Neuron (in vitro differentiated cells): ENCODE data around the gene UST.

Experiments used
- H2AFZ ChIP-seq: one replicate; pipeline ENCODE4 v1.6.1; 2013; ENCODE audit warnings: low read depth, mild to moderate bottlenecking, inconsistent platforms, low read length, moderate library complexity
- H3K27me3 ChIP-seq: one replicate; pipeline ENCODE4 v1.6.1; 2013; ENCODE audit warnings: low read length; ENCODE audit not compliant: insufficient read depth
- H3K36me3 ChIP-seq: one replicate; pipeline ENCODE4 v1.6.1; 2013; ENCODE audit warnings: low read length; ENCODE audit not compliant: insufficient read depth
- H3K4me1 ChIP-seq: one replicate; pipeline ENCODE4 v1.6.1; 2013; ENCODE audit warnings: low read length; ENCODE audit not compliant: insufficient read depth
- H3K4me3 ChIP-seq: 2 replicates; pipeline ENCODE4 v1.5.1; 2013; ENCODE audit warnings: mild to moderate bottlenecking, low read length, moderate library complexity
- H3K9me3 ChIP-seq: one replicate; pipeline ENCODE4 v1.6.1; 2013; ENCODE audit warnings: low read length

Gene UST

DNA sequence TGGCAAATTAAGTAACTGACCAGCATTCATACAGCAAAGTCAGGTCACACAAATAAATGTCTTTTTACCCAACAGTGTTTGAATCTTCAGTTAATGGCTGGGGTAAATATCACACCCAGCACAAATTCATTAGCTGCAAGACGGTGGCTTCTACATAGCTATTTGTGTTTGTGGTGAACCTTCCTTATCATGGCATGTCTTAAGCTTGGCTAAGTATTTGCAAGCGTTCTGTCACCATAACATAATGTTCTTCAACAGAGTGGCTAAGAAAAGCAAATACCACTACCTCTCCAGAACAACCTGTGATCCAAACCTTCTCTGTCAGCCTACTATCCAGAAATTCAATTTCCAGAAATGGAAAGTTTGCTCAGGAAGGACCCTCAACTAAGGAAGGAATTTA is 315.1 kb downstream of the UST start:
- Histone ChIP-seq H3K4me3 (no peak overlapping the region), H2AFZ (no peak overlapping the region), H3K36me3 (no peaks in the 10 kb centered on the region), H3K27me3 (no peaks in the 10 kb centered on the region), H3K4me1 (peaks cover 3% of the 10 kb centered on the region), H3K9me3 (no peaks in the 10 kb centered on the region)

DNA sequence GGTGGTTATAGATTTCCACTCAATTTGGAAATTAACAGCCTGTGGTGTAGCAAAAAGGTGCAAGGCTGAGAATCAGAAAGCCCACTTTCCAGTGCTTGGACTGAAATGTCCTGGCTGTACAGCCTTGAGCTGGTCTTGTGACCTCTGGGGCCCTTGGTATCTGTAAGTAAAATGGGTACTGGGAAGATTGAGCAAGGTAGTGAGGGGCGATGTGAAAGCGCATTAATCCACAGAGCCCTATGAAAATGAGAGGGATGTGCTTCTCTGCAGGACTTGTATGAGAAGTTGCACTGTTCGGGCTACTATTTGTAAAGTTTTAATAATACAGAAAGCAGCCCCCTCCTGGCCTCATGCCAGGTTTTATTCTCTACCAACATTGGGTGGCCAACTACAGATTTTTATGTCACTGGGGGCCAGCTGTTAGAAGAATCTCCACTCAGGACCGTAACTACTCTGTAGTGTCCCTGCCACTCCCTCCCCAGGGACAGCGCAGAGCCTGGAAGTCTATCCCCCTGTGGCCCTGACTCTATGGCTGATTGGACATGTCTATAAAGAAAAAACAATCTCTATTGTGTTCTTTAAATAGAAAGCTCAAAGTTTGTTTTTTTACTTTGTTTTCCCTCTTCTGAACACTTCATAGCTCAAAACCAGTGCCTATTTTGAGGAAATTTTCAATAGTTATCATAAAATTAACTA is 316.0 kb downstream of the UST start:
- Histone ChIP-seq H3K9me3 (no peaks in the 10 kb centered on the region), H3K4me3 (no peak overlapping the region), H3K4me1 (peaks cover 3% of the 10 kb centered on the region), H3K27me3 (no peaks in the 10 kb centered on the region), H2AFZ (no peak overlapping the region), H3K36me3 (no peaks in the 10 kb centered on the region)

DNA sequence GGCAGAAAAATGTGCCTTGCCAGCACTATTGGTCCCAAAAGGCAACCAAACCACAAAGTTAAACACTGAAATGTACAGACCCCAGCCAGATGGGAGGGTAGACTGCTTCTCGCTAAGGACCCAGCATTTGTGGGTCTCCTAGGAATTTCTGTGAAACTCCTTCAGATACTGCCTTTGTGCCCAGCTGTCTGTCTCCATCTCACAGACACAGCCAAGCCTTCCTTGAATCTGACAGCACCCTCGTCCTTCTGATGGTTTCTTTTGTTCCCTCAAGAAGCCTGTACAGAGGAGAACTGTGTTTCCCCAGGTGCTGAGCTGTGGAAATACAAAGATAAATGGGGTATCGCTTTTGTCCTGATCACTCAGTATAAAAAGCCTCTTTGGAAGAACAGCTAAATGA is 316.6 kb downstream of the UST start:
- Histone ChIP-seq H3K4me1 (peaks cover 3% of the 10 kb centered on the region), H3K36me3 (no peaks in the 10 kb centered on the region), H3K27me3 (no peaks in the 10 kb centered on the region), H3K4me3 (no peak overlapping the region), H3K9me3 (no peaks in the 10 kb centered on the region), H2AFZ (no peak overlapping the region)

DNA sequence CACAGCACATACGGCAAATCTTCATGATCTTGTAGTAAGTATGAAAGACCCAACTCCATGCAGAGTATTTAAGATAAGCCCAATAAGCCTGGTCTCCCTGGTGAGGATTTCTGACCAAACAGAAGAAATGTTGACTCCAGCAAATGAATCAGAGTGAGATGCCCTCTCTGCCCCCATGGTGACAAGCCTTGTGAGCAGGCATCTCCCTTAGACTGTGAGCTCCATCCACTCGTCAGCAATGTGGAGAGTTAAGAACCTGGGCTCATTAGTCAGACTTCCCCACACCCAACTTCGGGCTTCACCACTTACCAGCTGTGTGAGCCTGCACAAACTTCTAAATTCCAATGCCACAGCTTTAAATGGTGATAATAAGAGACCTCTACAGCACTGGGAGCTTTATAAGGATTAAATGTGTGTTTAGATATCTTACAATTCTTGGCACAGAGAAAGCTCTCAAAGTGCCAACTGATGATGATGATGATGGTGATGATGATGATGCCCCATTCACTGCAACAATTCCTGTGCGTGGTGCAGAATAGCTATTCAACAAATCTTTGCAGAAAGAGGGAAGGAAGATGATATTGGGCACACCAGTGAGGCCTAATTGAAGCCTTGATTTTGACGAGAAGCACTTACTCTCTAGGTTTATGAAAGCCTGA is 317.3 kb downstream of the UST start:
- no peaks in the 10 kb centered on the region for H3K27me3 ChIP-seq
- no peaks in the 10 kb centered on the region for H3K36me3 ChIP-seq
- no peaks in the 10 kb centered on the region for H3K9me3 ChIP-seq
- H3K4me1 ChIP-seq, result peaks cover 3% of the 10 kb centered on the region
- H3K4me3 ChIP-seq, result no peak overlapping the region
- no peak overlapping the region for H2AFZ ChIP-seq

DNA sequence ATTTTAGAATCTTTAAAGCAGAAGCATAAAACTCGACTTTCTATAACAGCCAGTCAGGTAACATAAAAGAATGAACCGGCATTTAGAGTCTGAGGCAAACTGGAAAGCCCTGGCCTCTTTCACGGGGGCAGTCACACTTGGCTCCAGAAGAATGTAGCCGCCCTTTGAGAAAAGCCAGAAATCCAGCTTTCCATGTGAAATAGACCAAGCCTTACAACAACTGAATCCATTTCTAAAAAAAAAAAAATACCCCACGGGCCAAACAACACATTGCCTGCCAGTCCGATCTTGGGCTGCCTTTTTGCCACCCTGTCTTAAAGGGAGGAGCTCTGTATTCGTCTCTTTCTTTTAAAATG is 317.8 kb downstream of the UST start:
- Histone ChIP-seq H3K4me1 (peaks cover 3% of the 10 kb centered on the region), H2AFZ (no peak overlapping the region), H3K36me3 (no peaks in the 10 kb centered on the region), H3K4me3 (no peak overlapping the region), H3K27me3 (no peaks in the 10 kb centered on the region), H3K9me3 (no peaks in the 10 kb centered on the region)

DNA sequence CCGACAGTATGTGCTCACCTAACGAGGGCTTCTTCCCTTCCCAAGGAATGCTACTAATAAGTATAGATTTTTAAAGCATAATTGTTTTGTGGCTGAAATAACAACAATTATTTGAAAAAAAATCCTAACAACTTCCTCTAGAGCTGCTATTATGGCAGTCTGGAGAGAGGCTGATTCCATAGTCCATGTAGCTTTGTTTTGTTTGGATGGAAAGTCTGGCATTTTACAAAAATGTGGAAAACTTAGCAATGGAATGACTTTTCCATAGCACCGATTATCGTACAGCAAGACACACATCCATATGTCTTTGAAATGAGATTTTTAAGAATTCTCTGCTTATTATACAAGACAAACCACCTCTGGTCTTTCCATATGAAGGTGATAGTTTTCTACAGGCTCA is 318.3 kb downstream of the UST start:
- no peaks in the 10 kb centered on the region for H3K9me3 ChIP-seq
- H2AFZ ChIP-seq, result no peak overlapping the region
- H3K27me3 ChIP-seq, result no peaks in the 10 kb centered on the region
- H3K36me3 ChIP-seq, result no peaks in the 10 kb centered on the region
- H3K4me1 ChIP-seq, result peaks cover 3% of the 10 kb centered on the region
- H3K4me3 ChIP-seq, result no peak overlapping the region

DNA sequence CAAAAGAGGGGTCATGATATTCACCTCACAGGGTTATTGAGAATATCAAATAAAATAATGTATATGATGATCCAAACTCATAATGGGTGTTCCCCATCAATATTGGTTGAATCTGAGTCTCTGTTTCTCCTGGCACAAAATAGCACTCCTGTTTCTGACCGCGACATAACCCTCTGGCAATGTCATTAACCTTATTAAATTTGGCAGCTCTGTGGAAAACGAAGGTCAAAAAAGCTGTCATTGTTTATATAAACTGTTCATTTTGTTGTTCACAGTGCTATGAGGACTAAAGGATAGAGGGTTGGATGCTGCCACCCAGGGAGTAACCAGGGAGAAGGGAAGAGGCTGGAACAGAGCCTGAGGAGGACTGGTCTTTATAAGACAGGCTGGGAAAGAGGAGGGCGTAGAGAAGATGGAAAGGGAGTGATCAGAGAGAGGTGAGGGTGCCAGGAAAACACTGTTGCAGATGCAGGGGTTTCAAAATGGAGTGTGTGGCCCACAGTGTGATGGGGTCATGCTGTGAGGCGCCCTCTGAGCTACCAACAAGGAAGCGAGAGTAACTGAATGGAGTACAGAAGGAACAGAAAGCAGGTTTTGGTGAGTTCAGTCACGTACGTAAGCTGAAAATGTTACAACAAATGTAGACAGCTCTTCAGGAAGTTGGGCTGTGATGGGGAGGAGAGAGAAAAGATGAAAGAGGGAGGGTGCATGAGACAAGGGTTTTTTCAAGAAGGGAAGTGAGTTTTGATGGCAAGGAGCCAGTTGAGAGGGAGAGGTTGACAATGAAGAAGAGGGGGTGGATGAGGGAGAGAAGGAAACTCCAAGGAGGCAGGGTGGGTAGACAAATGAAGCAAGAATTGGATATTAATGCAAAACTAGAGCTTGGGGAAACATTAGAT is 319.1 kb downstream of the UST start:
- no peaks in the 10 kb centered on the region for H3K36me3 ChIP-seq
- H3K4me1 ChIP-seq, result peaks cover 3% of the 10 kb centered on the region
- H3K9me3 ChIP-seq, result no peaks in the 10 kb centered on the region
- no peak overlapping the region for H3K4me3 ChIP-seq
- no peak overlapping the region for H2AFZ ChIP-seq
- H3K27me3 ChIP-seq, result no peaks in the 10 kb centered on the region

DNA sequence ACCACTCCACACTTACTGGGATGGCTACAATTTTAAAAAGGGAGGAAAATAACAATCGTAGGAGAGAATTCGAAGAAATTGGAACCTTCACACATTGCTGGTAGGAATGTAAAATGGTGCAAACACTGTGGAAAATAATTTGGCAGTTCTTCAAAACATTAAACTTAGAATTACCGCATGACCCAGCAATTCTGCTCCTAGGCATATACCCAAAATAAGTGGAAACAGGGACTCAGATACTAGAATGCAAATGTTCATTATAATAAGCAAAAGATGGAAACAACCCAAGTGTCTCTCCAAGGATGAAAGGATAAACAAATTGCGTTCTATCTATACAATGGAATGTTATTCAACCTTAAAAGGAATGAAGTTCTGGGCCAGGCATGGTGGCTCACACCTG is 325.2 kb downstream of the UST start:
- Histone ChIP-seq H3K4me1 (no peaks in the 10 kb centered on the region), H3K27me3 (no peaks in the 10 kb centered on the region), H3K9me3 (no peaks in the 10 kb centered on the region), H3K36me3 (peaks cover 6% of the 10 kb centered on the region), H3K4me3 (no peak overlapping the region), H2AFZ (no peak overlapping the region)

DNA sequence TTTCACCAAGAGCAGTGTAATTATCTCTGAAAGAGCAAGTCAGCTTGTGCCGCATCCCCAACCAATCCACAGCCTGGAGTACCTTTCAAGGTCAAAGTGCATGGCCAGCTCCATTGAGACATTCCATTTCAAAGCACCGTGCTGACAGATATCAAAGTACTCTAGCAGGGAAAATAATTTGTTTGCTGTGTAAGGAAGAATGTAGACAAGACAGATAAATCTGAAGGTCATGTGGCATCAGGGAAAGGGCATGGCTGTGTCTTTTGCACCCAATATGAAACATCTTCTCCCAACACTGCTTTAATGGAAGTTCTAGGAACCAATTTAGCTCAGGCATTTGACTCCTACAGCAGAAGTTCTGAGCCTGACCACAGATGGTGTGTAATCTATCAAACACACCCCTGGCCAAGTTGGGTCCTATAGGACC is 328.0 kb downstream of the UST start:
- Histone ChIP-seq H3K4me3 (no peak overlapping the region), H3K4me1 (no peaks in the 10 kb centered on the region)

DNA sequence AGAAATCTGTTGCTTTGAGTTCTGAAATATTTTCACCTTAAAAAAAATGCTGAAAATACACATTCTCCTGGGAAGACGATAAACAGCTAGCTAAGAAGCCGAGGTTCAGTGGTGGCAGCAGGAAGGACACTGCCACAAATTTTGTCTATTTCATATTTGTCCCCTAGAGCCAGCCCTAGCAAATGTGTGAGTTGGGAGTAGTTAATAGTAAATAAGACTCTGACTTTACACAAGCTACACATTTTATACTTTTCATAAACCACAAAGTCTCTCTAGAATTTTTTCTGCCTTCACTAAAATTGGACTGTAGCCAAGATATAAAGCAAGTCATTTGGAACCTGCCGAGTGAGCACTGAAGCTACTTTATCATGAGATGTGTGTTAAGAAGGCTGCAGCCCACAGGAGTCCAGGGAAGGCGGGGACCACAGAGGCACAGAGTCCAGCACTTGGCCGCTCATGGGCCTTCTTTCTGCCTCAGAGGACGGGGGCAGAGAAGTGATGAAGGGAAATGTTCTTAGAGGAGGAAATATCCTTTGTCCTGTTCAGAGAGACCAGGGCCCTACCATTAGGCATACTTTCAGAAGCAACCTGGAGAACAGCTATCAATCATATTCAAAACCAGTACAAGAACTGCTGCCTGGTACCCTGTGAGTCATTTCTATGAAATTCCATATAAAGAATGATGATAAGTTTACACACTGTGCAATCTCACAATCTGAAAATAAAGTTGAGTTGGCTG is 329.0 kb downstream of the UST start:
- no peak overlapping the region for H2AFZ ChIP-seq
- no peaks in the 10 kb centered on the region for H3K9me3 ChIP-seq
- no peaks in the 10 kb centered on the region for H3K4me1 ChIP-seq
- no peak overlapping the region for H3K4me3 ChIP-seq
- H3K36me3 ChIP-seq, result peaks cover 6% of the 10 kb centered on the region
- no peaks in the 10 kb centered on the region for H3K27me3 ChIP-seq

More for the DNA sequence above, 328.0 kb downstream of the UST start:
- H3K36me3 ChIP-seq, result peaks cover 6% of the 10 kb centered on the region
- H3K27me3 ChIP-seq, result no peaks in the 10 kb centered on the region
- no peaks in the 10 kb centered on the region for H3K9me3 ChIP-seq
- H2AFZ ChIP-seq, result no peak overlapping the region

DNA sequence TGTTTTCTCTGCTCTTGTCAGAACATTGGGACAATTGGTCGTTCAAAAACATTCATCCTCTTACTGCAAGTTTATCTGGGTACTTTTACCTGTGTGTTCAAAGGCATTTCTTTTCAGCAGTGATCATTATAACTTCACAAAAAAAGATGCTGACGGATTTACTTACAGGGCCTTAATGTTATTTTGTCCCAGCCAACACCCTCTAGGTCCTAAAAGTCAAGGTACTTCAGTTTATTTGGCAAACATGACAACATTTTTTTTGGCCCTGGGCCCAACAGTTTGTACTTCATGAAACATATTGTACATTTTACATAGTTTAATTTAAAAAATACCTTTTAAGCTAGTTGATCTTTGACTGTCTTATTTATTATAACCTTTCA is 329.5 kb downstream of the UST start:
- no peaks in the 10 kb centered on the region for H3K27me3 ChIP-seq
- no peak overlapping the region for H3K4me3 ChIP-seq
- no peaks in the 10 kb centered on the region for H3K4me1 ChIP-seq
- no peaks in the 10 kb centered on the region for H3K9me3 ChIP-seq
- no peak overlapping the region for H2AFZ ChIP-seq
- H3K36me3 ChIP-seq, result peaks cover 6% of the 10 kb centered on the region

DNA sequence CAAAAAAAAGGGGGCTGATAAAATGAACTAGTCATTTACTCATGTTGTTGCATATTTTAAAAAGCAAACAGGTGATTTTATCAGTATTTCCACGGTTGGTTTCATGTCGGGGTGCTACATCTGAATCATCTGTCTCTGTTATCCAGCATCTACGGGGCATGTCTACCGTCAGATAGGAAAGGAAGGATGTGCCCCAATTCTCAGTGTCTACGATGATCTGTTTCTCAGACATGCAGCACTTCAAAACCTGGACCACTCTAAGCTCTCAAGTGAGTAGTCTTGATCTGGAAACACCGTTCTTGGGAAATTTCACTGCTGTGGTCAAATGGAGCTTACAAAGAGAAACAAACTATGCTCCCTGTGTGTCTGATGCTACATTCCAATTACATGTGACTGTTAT is 330.4 kb downstream of the UST start:
- Histone ChIP-seq H3K9me3 (no peaks in the 10 kb centered on the region), H3K36me3 (peaks cover 6% of the 10 kb centered on the region), H3K27me3 (no peaks in the 10 kb centered on the region), H3K4me1 (no peaks in the 10 kb centered on the region), H3K4me3 (no peak overlapping the region), H2AFZ (no peak overlapping the region)
